ENCODE results near the gene HSPB6.

Gene HSPB6

DNA sequence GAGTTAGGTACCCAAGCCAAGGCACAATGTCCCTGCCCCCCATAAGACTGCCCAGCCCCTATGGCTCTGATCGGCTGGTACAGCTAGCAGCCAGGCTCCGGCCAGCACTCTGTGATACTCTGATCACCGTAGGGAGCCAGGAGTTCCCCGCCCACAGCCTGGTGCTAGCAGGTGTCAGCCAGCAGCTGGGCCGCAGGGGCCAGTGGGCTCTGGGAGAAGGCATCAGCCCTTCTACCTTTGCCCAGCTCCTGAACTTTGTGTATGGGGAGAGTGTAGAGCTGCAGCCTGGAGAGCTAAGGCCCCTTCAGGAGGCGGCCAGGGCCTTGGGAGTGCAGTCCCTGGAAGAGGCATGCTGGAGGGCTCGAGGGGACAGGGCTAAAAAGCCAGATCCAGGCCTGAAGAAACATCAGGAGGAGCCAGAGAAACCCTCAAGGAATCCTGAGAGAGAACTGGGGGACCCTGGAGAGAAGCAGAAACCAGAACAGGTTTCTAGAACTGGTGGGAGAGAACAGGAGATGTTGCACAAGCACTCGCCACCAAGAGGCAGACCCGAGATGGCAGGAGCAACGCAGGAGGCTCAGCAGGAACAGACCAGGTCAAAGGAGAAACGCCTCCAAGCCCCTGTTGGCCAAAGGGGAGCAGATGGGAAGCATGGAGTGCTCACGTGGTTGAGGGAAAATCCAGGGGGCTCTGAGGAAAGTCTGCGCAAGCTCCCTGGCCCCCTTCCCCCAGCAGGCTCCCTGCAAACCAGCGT lies 42.1 kb downstream of the HSPB6 start:
- DNase-seq, result no peak

DNA sequence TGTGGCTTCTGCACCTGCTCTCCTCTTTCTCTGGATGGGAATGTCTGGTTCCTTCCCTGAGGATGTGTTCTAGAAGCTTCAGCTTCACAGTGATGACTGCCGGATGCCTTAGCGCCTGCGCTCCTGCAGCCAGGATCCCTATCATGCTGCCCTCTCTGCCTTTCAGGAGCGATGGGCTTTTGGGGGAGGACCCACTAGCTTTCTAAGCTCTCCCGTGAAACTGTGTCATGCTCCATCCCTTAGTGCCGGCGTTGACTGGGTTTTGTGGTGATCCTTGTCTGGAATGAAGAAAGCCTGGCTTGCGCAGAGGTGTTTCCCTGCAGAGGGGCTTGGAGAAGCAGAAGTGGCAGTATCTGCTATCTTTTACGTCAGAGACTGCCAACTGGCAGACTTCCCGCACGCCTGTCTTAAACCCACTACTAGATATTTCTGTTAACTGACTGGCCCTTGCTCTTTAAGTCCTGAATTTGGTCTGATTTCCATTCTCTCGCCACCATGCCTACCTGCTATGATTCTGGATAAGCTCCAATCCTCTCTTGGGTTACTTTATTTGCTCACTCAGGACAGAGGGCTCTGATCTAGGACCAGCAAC lies 42.8 kb downstream of the HSPB6 start:
- no peak for DNase-seq

DNA sequence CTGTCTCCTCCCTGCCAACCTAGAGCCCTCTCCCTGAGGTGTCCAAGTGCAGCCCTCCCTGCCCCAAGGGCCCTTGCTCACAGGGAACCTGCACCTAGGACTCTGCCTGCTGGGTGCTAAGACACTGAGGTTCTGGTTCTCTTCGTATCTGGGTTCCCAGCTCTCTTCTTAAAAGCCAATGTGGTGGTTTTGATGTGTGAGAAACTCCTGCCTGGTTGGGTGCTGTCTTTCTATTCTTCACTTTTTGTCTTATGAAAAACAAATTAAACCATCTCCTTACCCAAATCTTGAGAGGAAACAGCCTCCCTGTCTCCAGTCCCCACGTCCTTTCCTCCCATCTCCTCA lies 43.4 kb downstream of the HSPB6 start:
- DNase-seq, result no peak

DNA sequence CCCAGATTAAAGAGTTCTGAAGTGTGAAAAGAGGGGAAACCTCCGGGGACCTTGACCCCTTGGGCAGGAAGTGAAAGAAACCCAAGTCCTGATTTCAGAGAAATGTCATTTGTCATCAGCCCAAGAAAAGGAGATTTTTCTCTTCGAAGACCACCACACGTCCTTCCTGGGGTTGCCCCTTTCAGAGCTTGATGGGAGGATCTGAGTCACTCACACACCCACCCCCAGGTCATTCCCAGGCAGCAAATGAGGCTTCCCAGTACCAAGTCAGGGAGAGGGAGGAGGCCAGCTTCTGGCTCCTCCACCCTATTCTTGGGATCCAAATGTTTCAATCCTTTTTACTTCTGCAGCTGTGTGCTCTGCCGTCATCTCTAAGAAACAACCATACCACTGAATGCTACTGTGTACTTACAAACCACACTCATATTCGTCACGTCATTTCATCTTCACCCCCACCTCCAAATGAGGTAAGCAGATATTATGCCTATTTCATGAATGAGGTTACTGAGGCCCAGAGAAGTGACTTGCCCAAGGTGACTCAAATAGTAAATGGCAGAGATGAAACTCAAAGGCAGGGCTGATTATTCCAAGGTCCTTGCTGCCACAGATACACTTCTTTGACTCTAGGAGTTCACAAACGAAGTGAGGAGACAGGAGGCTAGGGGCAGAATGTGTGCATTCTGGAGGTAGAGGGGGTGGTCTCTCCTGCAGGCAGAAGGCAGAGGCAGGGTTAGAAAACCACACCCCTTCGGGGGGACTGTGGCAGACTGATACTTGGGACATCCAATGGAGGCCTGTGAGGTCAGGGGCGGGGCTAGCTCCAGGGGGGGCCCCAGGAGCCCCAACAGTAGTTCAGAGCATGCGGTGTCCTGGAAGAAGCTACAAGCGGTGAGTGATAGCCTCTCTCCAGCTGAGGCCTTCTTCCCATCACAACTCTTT lies 44.0 kb downstream of the HSPB6 start:
- DNase-seq, result no peak

DNA sequence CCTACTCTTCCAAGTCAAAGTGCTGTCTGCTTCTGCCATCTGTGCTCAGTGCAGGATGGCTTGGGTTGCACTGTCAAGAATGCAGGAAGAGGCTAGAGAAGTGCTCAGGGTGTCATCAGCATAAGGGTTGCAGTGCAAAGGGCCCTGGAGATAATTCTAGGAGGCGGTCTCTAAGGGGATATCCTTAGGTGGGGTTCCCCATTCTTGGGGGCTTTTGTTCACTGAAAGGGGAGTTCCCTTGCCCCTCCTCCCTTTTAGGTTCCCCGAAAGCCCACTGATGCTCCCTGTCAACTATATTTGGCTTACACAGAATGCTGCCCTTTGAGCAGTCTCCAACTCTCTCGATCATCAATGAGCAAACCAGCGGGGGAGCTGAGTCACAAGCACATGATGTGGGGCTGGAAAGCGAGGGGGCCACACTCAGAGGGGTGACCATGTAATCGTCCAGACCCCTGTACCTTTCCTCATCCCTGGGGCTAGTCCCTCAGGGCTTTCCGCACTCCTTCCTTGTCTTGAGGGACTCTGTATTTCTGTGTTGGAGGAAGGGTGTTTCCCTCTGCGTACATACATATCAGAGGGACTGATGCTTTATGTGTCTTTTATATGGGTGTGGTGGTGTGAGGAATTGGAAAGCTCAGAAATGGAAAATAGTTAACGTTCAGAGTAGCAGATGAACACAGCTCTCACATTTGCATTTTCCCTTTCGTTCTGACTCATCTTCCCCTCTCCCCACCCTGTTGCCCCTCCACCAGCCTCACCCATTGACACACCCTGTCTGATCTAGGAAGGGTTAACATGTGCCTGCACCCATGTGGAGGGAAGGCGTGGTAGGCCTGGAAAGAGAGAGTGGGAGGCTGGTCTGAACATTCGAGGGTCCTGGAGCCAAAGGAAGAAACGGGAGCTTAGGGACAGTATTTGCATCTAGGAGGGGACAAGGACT lies 45.8 kb downstream of the HSPB6 start:
- DNase-seq, result no peak

DNA sequence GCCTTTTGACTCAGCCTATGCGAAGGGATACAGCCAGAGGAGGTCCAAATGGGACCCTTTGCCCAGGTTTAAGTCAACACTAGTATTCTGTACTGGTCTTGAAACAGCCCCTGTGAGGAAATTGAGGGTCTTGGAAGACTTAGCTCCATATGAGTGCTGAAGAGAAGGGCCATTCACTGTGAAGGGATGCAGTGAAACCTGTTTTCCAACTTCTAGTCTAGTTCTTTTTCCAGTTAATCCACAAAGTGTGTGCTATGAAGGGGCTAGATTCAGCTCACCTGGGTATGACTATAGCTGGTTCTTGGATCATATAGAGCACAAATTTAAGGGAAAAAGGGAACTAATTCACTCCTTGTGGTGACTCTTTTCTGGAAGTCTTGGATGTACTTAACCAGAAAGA lies 48.4 kb downstream of the HSPB6 start:
- DNase-seq, result no peak
